WTC11 (cell line): ENCODE data around the gene LRRC49. TPM values are rescaled to one million over a fixed set of nuclear protein-coding genes. Genes with fewer than 3 reads are reported as not detected.

Source experiments
- ATAC-seq: fragments of 200-7000 bp; cut with Tn5 transposase; 2 replicates; pipeline ENCODE4 v1.10.0; 2021; ENCODE audit warnings: mild to moderate bottlenecking, moderate library complexity
- CTCF ChIA-PET: fragments of 300-600 bp; sonication (Branson Sonifier 250); formaldehyde crosslinking; loops from one replicate; lab custom pipeline; 2021; ENCODE audit warnings: antibody characterized with exemption; lab: Charles Lee
- POLR2A ChIA-PET: fragments of 350-600 bp; sonication (Branson Sonifier 250); formaldehyde crosslinking; loops from one replicate; lab custom pipeline; 2021; ENCODE audit warnings: antibody characterized with exemption; lab: Charles Lee
- DNase-seq: peaks from one replicate; pipeline ENCODE4 v3.0.0; 2021; ENCODE audit warnings: low spot score
- H3K27ac Mint-ChIP-seq: 2 replicates; pipeline ENCODE4 v1.8.0; 2021; ENCODE audit warnings: mixed read lengths
- H3K27me3 Mint-ChIP-seq: 2 replicates; pipeline ENCODE4 v1.8.0; 2021; ENCODE audit warnings: low read depth, mild to moderate bottlenecking, moderate library complexity, mixed read lengths
- H3K36me3 Mint-ChIP-seq: 2 replicates; pipeline ENCODE4 v1.8.0; 2021; ENCODE audit warnings: mixed read lengths
- H3K4me1 Mint-ChIP-seq: 2 replicates; pipeline ENCODE4 v1.8.0; 2022; ENCODE audit warnings: mixed read lengths
- H3K4me3 Mint-ChIP-seq: 2 replicates; pipeline ENCODE4 v1.8.0; 2021; ENCODE audit warnings: mild to moderate bottlenecking, moderate library complexity, mixed read lengths
- H3K9me3 Mint-ChIP-seq: 2 replicates; pipeline ENCODE4 v1.8.0; 2021; ENCODE audit warnings: mixed read lengths
- ATF1 ChIP-seq: sonication (generic); formaldehyde crosslinking; IDR thresholded peaks from 2 replicates; pipeline ENCODE4 v1.8.1; 2023; ENCODE audit warnings: mild to moderate bottlenecking, moderate library complexity, missing genetic modification reagents
- CREM ChIP-seq: sonication (generic); formaldehyde crosslinking; IDR thresholded peaks from 2 replicates; pipeline ENCODE4 v1.8.1; 2022; ENCODE audit warnings: mild to moderate bottlenecking, missing genetic modification reagents, moderate library complexity
- ESRRA ChIP-seq: sonication (generic); formaldehyde crosslinking; IDR thresholded peaks from 2 replicates; pipeline ENCODE4 v1.8.1; 2022; ENCODE audit warnings: mild to moderate bottlenecking, missing genetic modification reagents, borderline replicate concordance
- FOXJ3 ChIP-seq: sonication (generic); formaldehyde crosslinking; IDR thresholded peaks from 2 replicates; pipeline ENCODE4 v1.9.0; 2021; ENCODE audit warnings: missing genetic modification reagents, mild to moderate bottlenecking, borderline replicate concordance
- GRHL2 ChIP-seq: fragments of 250-450 bp; sonication (Bioruptor Pico); IDR thresholded peaks from 2 replicates; pipeline ENCODE4 v1.8.0; 2022; ENCODE audit warnings: mild to moderate bottlenecking, moderate library complexity; ENCODE audit not compliant: insufficient replicate concordance, severe bottlenecking
- JAZF1 ChIP-seq: fragments of 250-450 bp; sonication (Bioruptor Pico); IDR thresholded peaks from 2 replicates; pipeline ENCODE4 v1.9.0; 2021; ENCODE audit warnings: moderate library complexity, mild to moderate bottlenecking, inconsistent platforms
- MAX ChIP-seq: sonication (generic); formaldehyde crosslinking; IDR thresholded peaks from 2 replicates; pipeline ENCODE4 v1.8.0; 2022; ENCODE audit warnings: mild to moderate bottlenecking, missing genetic modification reagents
- MXD4 ChIP-seq: fragments of 250-450 bp; sonication (Bioruptor Pico); IDR thresholded peaks from 2 replicates; pipeline ENCODE4 v1.8.0; 2021; ENCODE audit warnings: mild to moderate bottlenecking, moderate library complexity, borderline replicate concordance
- NFE2L1 ChIP-seq: sonication (generic); formaldehyde crosslinking; IDR thresholded peaks from 2 replicates; pipeline ENCODE4 v1.8.1; 2023; ENCODE audit warnings: missing genetic modification reagents
- NFYB ChIP-seq: sonication (generic); formaldehyde crosslinking; conservative IDR thresholded peaks from 2 replicates; pipeline ENCODE4 v1.8.0; 2022; ENCODE audit warnings: low read depth, missing genetic modification reagents
- NR1H2 ChIP-seq: sonication (generic); formaldehyde crosslinking; IDR thresholded peaks from 2 replicates; pipeline ENCODE4 v1.9.0; 2021; ENCODE audit warnings: mild to moderate bottlenecking, moderate library complexity, missing genetic modification reagents
- OVOL2 ChIP-seq: fragments of 250-450 bp; sonication (Bioruptor Pico); IDR thresholded peaks from 2 replicates; pipeline ENCODE4 v1.9.0; 2021; ENCODE audit warnings: mild to moderate bottlenecking, borderline replicate concordance
- PRDM15 ChIP-seq: sonication (generic); formaldehyde crosslinking; IDR thresholded peaks from 2 replicates; pipeline ENCODE4 v1.8.0; 2022; ENCODE audit warnings: missing genetic modification reagents
- PREB ChIP-seq: sonication (generic); formaldehyde crosslinking; IDR thresholded peaks from 2 replicates; pipeline ENCODE4 v1.8.1; 2022; ENCODE audit warnings: mild to moderate bottlenecking, missing genetic modification reagents, moderate library complexity, borderline replicate concordance
- RELA ChIP-seq: sonication (generic); formaldehyde crosslinking; IDR thresholded peaks from 2 replicates; pipeline ENCODE4 v1.8.1; 2022; ENCODE audit warnings: missing genetic modification reagents, mild to moderate bottlenecking, borderline replicate concordance
- SMAD4 ChIP-seq: sonication (generic); formaldehyde crosslinking; IDR thresholded peaks from 2 replicates; pipeline ENCODE4 v1.8.0; 2022; ENCODE audit warnings: mild to moderate bottlenecking, missing genetic modification reagents
- TCF7 ChIP-seq: sonication (generic); formaldehyde crosslinking; IDR thresholded peaks from 2 replicates; pipeline ENCODE4 v1.8.0; 2022; ENCODE audit warnings: mild to moderate bottlenecking, low read depth, missing genetic modification reagents, moderate library complexity
- TEAD1 ChIP-seq: sonication (generic); formaldehyde crosslinking; IDR thresholded peaks from 2 replicates; pipeline ENCODE4 v1.8.0; 2022; ENCODE audit warnings: mild to moderate bottlenecking, missing genetic modification reagents
- TEAD4 ChIP-seq: sonication (generic); formaldehyde crosslinking; IDR thresholded peaks from 2 replicates; pipeline ENCODE4 v1.8.0; 2022; ENCODE audit warnings: mild to moderate bottlenecking, missing genetic modification reagents
- ZBTB21 ChIP-seq: sonication (generic); formaldehyde crosslinking; IDR thresholded peaks from 2 replicates; pipeline ENCODE4 v1.8.1; 2023; ENCODE audit warnings: mild to moderate bottlenecking, missing genetic modification reagents, borderline replicate concordance
- ZNF121 ChIP-seq: sonication (generic); formaldehyde crosslinking; IDR thresholded peaks from 2 replicates; pipeline ENCODE4 v1.8.0; 2023; ENCODE audit warnings: missing genetic modification reagents
- ZNF138 ChIP-seq: sonication (generic); formaldehyde crosslinking; conservative IDR thresholded peaks from 2 replicates; pipeline ENCODE4 v1.8.1; 2022; ENCODE audit warnings: mild to moderate bottlenecking, moderate library complexity, missing genetic modification reagents
- ZNF263 ChIP-seq: sonication (generic); formaldehyde crosslinking; IDR thresholded peaks from 2 replicates; pipeline ENCODE4 v1.8.1; 2022; ENCODE audit warnings: low read depth, mild to moderate bottlenecking, moderate library complexity, missing genetic modification reagents
- ZNF396 ChIP-seq: fragments of 250-450 bp; sonication (Bioruptor Pico); IDR thresholded peaks from 2 replicates; pipeline ENCODE4 v1.8.0; 2021; ENCODE audit warnings: mild to moderate bottlenecking, moderate library complexity, borderline replicate concordance
- ZNF532 ChIP-seq: fragments of 250-450 bp; sonication (Bioruptor Pico); IDR thresholded peaks from 2 replicates; pipeline ENCODE4 v1.9.0; 2021; ENCODE audit warnings: mild to moderate bottlenecking, borderline replicate concordance
- total RNA-seq: library from RNA; stranded (reverse); gene quantifications from 3 replicates; pipeline ENCODE4 v1.2.3, GENCODE V29; 2021

LRRC49 gene
- total RNA-seq, 1 experiment from 2014 or later, result 6.9 TPM

GRCh38 chr15:70879401-70879800 lies 13.2 kb upstream of the LRRC49 start:
- Mint-ChIP-seq H3K27me3 (no peaks in the 10 kb centered on the region), H3K9me3 (no peaks in the 10 kb centered on the region), H3K27ac (no peak overlapping the region)
- CTCF ChIA-PET, result interaction anchor here (0.6 to 1.0 kb wide), 3 partner anchors 55 to 92 kb away, joined by 3 to 5 read pairs (median 4); no protein-coding TSS in a partner anchor
- no peak for TF ChIP-seq SMAD4 (CRISPR knock-in tag)
- no peak for TF ChIP-seq MAX (CRISPR knock-in tag)
- no peak for TF ChIP-seq ZNF121 (CRISPR knock-in tag)
- TF ChIP-seq ZNF532 (CRISPR knock-in tag), result no peak
- TF ChIP-seq PRDM15 (CRISPR knock-in tag), result no peak
- no peak for TF ChIP-seq NFE2L1 (CRISPR knock-in tag)
- TF ChIP-seq OVOL2 (CRISPR knock-in tag), result no peak
- TF ChIP-seq JAZF1 (CRISPR knock-in tag), result no peak
- TF ChIP-seq ATF1 (CRISPR knock-in tag), result no peak
- TF ChIP-seq, all 79 proteins: peak for 0
- ATAC-seq, result no peak
- Mint-ChIP-seq H3K4me1 (no peaks in the 10 kb centered on the region), H3K36me3 (no peaks in the 10 kb centered on the region), H3K4me3 (no peak overlapping the region)
- POLR2A ChIA-PET, result no interaction called here
- DNase-seq, result no peak

GRCh38 chr15:70880781-70881180 lies 11.8 kb upstream of the LRRC49 start:
- H3K4me1 Mint-ChIP-seq, result no peaks in the 10 kb centered on the region
- no peak overlapping the region for H3K27ac Mint-ChIP-seq
- POLR2A ChIA-PET, result no interaction called here
- ATAC-seq (no peak), DNase-seq (no peak)
- H3K4me3 Mint-ChIP-seq, result no peak overlapping the region
- CTCF ChIA-PET, result interaction anchor here (1.1 kb wide), 1 partner anchor 56 kb away, joined by 4 read pairs; no protein-coding TSS in a partner anchor
- TF ChIP-seq ZNF263 (CRISPR knock-in tag), result no peak
- TF ChIP-seq RELA (CRISPR knock-in tag), result no peak
- TF ChIP-seq NR1H2 (CRISPR knock-in tag), result no peak
- TF ChIP-seq NFYB (CRISPR knock-in tag), result no peak
- TF ChIP-seq ZNF138 (CRISPR knock-in tag), result no peak
- no peak for TF ChIP-seq TCF7 (CRISPR knock-in tag)
- no peak for TF ChIP-seq MXD4 (CRISPR knock-in tag)
- no peak for TF ChIP-seq ZBTB21 (CRISPR knock-in tag)
- TF ChIP-seq ESRRA, result no peak
- TF ChIP-seq FOXJ3 (CRISPR knock-in tag), result no peak
- no peak for TF ChIP-seq CREM (CRISPR knock-in tag)
- no peak for TF ChIP-seq GRHL2 (CRISPR knock-in tag)
- no peak for TF ChIP-seq TEAD4
- TF ChIP-seq JAZF1 (CRISPR knock-in tag), result no peak
- no peak for TF ChIP-seq PREB (CRISPR knock-in tag)
- no peak for TF ChIP-seq OVOL2 (CRISPR knock-in tag)
- no peak for TF ChIP-seq TEAD1
- no peak for TF ChIP-seq ZNF396
- no peaks in the 10 kb centered on the region for H3K9me3 Mint-ChIP-seq
- H3K36me3 Mint-ChIP-seq, result no peaks in the 10 kb centered on the region
- no peaks in the 10 kb centered on the region; the same call in 1 of the 2 replicates for H3K27me3 Mint-ChIP-seq
